Endothelial cell of umbilical vein (primary cell): ENCODE results near the gene ASZ1. TPM values are rescaled to one million over a fixed set of nuclear protein-coding genes. Genes with fewer than 3 reads are reported as not detected.

ENCODE experiments used
- BruUV-seq: library from RNA; stranded (reverse); fragments of 400-500 nt; replicated peaks from 2 replicates; lab custom pipeline; 2021; lab: Mats Ljungman, UMichigan
- CTCF ChIA-PET: fragments of 300-600, 350-600 bp; sonication (Branson Sonifier 250); formaldehyde crosslinking; loops from one replicate; lab custom pipeline; 2021; ENCODE audit warnings: antibody characterized with exemption, inconsistent platforms; lab: Charles Lee
- POLR2A ChIA-PET: fragments of 300-600, 350-600 bp; sonication (Branson Sonifier 250); formaldehyde crosslinking; loops from one replicate; lab custom pipeline; 2021; ENCODE audit warnings: antibody characterized with exemption, inconsistent platforms; lab: Charles Lee
- DNase-seq: peaks from one replicate; pipeline ENCODE4 v3.0.0-alpha.2; 2011; ENCODE audit warnings: low read depth, low spot score
- FAIRE-seq: peaks from 2 replicates; lab custom pipeline; 2011; peaks lifted over from hg19 to GRCh38; lab: Jason Lieb, UNC
- H2AFZ ChIP-seq: 2 replicates; pipeline ENCODE4 v1.6.0; 2012; ENCODE audit warnings: low read depth, low read length, control low read depth, inconsistent platforms
- H3K27ac ChIP-seq: 2 replicates; pipeline ENCODE4 v1.5.1; 2011; ENCODE audit warnings: low read depth, mild to moderate bottlenecking, control low read depth, low read length, moderate library complexity; ENCODE audit not compliant: insufficient read depth
- H3K27me3 ChIP-seq, 2 experiments: 2 replicates each; pipeline versions ENCODE4 v1.6.0 to v1.6.1; 2011; ENCODE audit warnings: low read length in 2 of 2, mixed read lengths in 1 of 2; ENCODE audit not compliant: control insufficient read depth in 2 of 2, insufficient read depth in 2 of 2
- H3K36me3 ChIP-seq, 2 experiments: 2 replicates in 1 of 2; 3 replicates in 1 of 2; pipeline ENCODE4 v1.5.1; 2011; ENCODE audit warnings: low read length in 2 of 2, mild to moderate bottlenecking in 1 of 2, moderate library complexity in 1 of 2; ENCODE audit not compliant: control insufficient read depth in 2 of 2, insufficient read depth in 2 of 2; ENCODE audit errors: extremely low read depth in 1 of 2
- H3K4me1 ChIP-seq: 3 replicates; pipeline ENCODE4 v1.5.1; 2011; ENCODE audit warnings: mild to moderate bottlenecking, low read length; ENCODE audit not compliant: control insufficient read depth, insufficient read depth; ENCODE audit errors: extremely low read depth
- H3K4me2 ChIP-seq: 2 replicates; pipeline ENCODE4 v1.6.1; 2011; ENCODE audit warnings: low read length, control low read depth, mixed read lengths; ENCODE audit not compliant: insufficient read depth
- H3K4me3 ChIP-seq, 3 experiments: fragments of 200-600 bp in 1 of 3; sonication (generic), shearing (Covaris generic) in 1 of 3; replicated peaks in 1 of 3; 2 replicates each; pipeline ENCODE4 v1.5.1; 2011 to 2016; ENCODE audit warnings: control low read depth in 3 of 3, low read length in 3 of 3, mild to moderate bottlenecking in 2 of 3, inconsistent platforms in 1 of 3, low read depth in 1 of 3, moderate library complexity in 1 of 3; ENCODE audit not compliant: insufficient read depth in 1 of 3
- H3K79me2 ChIP-seq: 2 replicates; pipeline ENCODE4 v1.6.0; 2012; ENCODE audit warnings: low read length, inconsistent platforms; ENCODE audit not compliant: control insufficient read depth, insufficient read depth
- H3K9ac ChIP-seq: replicated peaks from 2 replicates; pipeline ENCODE3; 2011; ENCODE audit warnings: low read length, control low read depth; ENCODE audit not compliant: insufficient read depth; ENCODE audit errors: extremely low read depth
- H3K9me1 ChIP-seq: replicated peaks from 3 replicates; pipeline ENCODE4 v1.6.0; 2011; ENCODE audit warnings: mild to moderate bottlenecking, low read length; ENCODE audit not compliant: control insufficient read depth, insufficient read depth; ENCODE audit errors: extremely low read depth
- H3K9me3 ChIP-seq: replicated peaks from 2 replicates; pipeline ENCODE4 v1.5.1; 2012; ENCODE audit warnings: low read length, inconsistent platforms; ENCODE audit not compliant: control insufficient read depth, insufficient read depth
- H4K20me1 ChIP-seq: replicated peaks from 2 replicates; pipeline ENCODE3; 2011; ENCODE audit warnings: mild to moderate bottlenecking, low read length; ENCODE audit not compliant: control insufficient read depth, insufficient read depth; ENCODE audit errors: extremely low read depth
- CTCF ChIP-seq, 2 donors: IDR thresholded peaks; 1 replicate in 1 of 2; 2 replicates in 1 of 2; pipeline ENCODE4 v1.5.1; 2011; ENCODE audit warnings: low read length in 2 of 2, mild to moderate bottlenecking in 2 of 2, moderate library complexity in 2 of 2, control low read depth in 1 of 2, inconsistent platforms in 1 of 2, low read depth in 1 of 2; ENCODE audit not compliant: insufficient read depth in 1 of 2; ENCODE audit errors: extremely low read depth in 1 of 2
- EZH2 ChIP-seq: IDR thresholded peaks from 2 replicates; pipeline ENCODE4 v1.6.1; 2012; ENCODE audit warnings: borderline replicate concordance, low read depth, mild to moderate bottlenecking, moderate library complexity, low read length, inconsistent platforms; ENCODE audit not compliant: severe bottlenecking
- FOS ChIP-seq: IDR thresholded peaks from 2 replicates; pipeline ENCODE4 v1.6.1; 2011; ENCODE audit warnings: mild to moderate bottlenecking, low read length, moderate library complexity, borderline replicate concordance; ENCODE audit not compliant: insufficient read depth
- GATA2 ChIP-seq: IDR thresholded peaks from 2 replicates; pipeline ENCODE4 v1.7.0; 2011; ENCODE audit warnings: low read depth, mild to moderate bottlenecking, moderate library complexity, mixed read lengths, low read length; ENCODE audit not compliant: insufficient read length, insufficient read depth
- JUN ChIP-seq: IDR thresholded peaks from 2 replicates; pipeline ENCODE4 v1.6.1; 2011; ENCODE audit warnings: borderline replicate concordance, low read depth; ENCODE audit not compliant: insufficient read length, insufficient read depth
- MAX ChIP-seq: IDR thresholded peaks from 2 replicates; pipeline ENCODE4 v1.6.1; 2011; ENCODE audit not compliant: insufficient read depth, insufficient read length
- MYC ChIP-seq: IDR thresholded peaks from one replicate; pipeline ENCODE4 v1.6.1; 2011; ENCODE audit warnings: mild to moderate bottlenecking, low read depth, low read length
- POLR2A ChIP-seq: IDR thresholded peaks from 2 replicates; pipeline ENCODE4 v1.6.1; 2012; ENCODE audit warnings: low read depth, mild to moderate bottlenecking, control low read depth, low read length
- POLR2AphosphoS5 ChIP-seq: IDR thresholded peaks from 2 replicates; pipeline ENCODE4 v1.6.1; 2012; ENCODE audit warnings: low read depth, mild to moderate bottlenecking, control low read depth, low read length, moderate library complexity; ENCODE audit not compliant: insufficient read depth
- dilution Hi-C: fragments of 300-500 bp; cut with MboI; formaldehyde crosslinking; loops from one replicate; pipeline ENCODE4 v1.15.0; 2019; ENCODE audit warnings: low sequenced_read_pairs; ENCODE audit not compliant: extremely low pct_ligation_motif_present
- intact Hi-C: fragments of 100-400 bp; cut with micrococcal nuclease; formaldehyde crosslinking; loops from one replicate; pipeline ENCODE4 v1.10.0; 2022
- polyA plus RNA-seq, 4 experiments: library from polyadenylated mRNA; depleted of rRNA in 3 of 4; stranded (reverse) in 3 of 4; unstranded in 1 of 4; fragments of >200 nt; gene quantifications; 2 replicates each; pipeline versions ENCODE4 v1.2.1 to v1.2.3, GENCODE V29; 2011 to 2012; ENCODE audit warnings: missing spikeins in 1 of 4
- total RNA-seq: library from RNA; stranded (reverse); gene quantifications from 2 replicates; pipeline ENCODE4 v1.2.3, GENCODE V29; 2021

ASZ1 gene
- total and polyA plus RNA-seq, 2 donors (not counting 3 experiments of a cell fraction or from before 2014, with no cell fraction given) = not detected

- no peak overlapping the region for H3K4me2 ChIP-seq
- no peaks in the 10 kb centered on the region for H3K4me1 ChIP-seq
- intact Hi-C loops = no loop called here
- H3K9me3 ChIP-seq = no peaks in the 10 kb centered on the region
- CTCF ChIA-PET = interaction anchor here (1.4 kb wide), 1 partner anchor 16 kb away, joined by 3 read pairs; no protein-coding TSS in a partner anchor
- TF ChIP-seq EZH2 (no peak), POLR2A (no peak), CTCF (IDR thresholded peaks at IDR 0.05; ENCODE audit: extremely low read depth in 1 of 2, insufficient read depth in 1 of 2, low read depth in 1 of 2, low read length in 2 of 2) (no peak), GATA2 (no peak), POLR2AphosphoS5 (no peak)
- BruUV-seq = no TSS peak
- no peaks in the 10 kb centered on the region for H3K27me3 ChIP-seq
- no peak overlapping the region for H3K27ac ChIP-seq
- H3K9me1 ChIP-seq = no peaks in the 10 kb centered on the region
- dilution Hi-C loops = no loop called here
- H4K20me1 ChIP-seq = no peaks in the 10 kb centered on the region
- H3K36me3 ChIP-seq = no peaks in the 10 kb centered on the region
- no peak for FAIRE-seq
- no peak overlapping the region for H2AFZ ChIP-seq
- no peak for DNase-seq
- H3K9ac ChIP-seq = no peak overlapping the region
- no peaks in the 10 kb centered on the region for H3K79me2 ChIP-seq
- POLR2A ChIA-PET = no interaction called here
- no peak overlapping the region for H3K4me3 ChIP-seq
Measured at GRCh38 chr7:117362294-117362888, 64.9 kb downstream of the ASZ1 start.

- Histone ChIP-seq H4K20me1 (no peaks in the 10 kb centered on the region), H3K4me1 (no peaks in the 10 kb centered on the region), H3K27ac (no peak overlapping the region), H2AFZ (no peak overlapping the region), H3K4me2 (no peak overlapping the region), H3K27me3 (peaks cover 2 to 10% of the 10 kb centered on the region in 2 experiments), H3K36me3 (no peaks in the 10 kb centered on the region), H3K9ac (no peak overlapping the region), H3K79me2 (no peaks in the 10 kb centered on the region), H3K9me1 (no peaks in the 10 kb centered on the region), H3K4me3 (no peak overlapping the region), H3K9me3 (no peaks in the 10 kb centered on the region)
- BruUV-seq = no TSS peak
- no peak for TF ChIP-seq CTCF (IDR thresholded peaks at IDR 0.05; ENCODE audit: extremely low read depth in 1 of 2, insufficient read depth in 1 of 2, low read depth in 1 of 2, low read length in 2 of 2)
- no peak for TF ChIP-seq MAX
- no peak for TF ChIP-seq GATA2
- no peak for TF ChIP-seq POLR2A
- no peak for TF ChIP-seq JUN
- TF ChIP-seq FOS = no peak
- no peak for TF ChIP-seq POLR2AphosphoS5
- TF ChIP-seq MYC = no peak
- no peak for TF ChIP-seq EZH2
- DNase-seq (no peak), FAIRE-seq (no peak)
- intact Hi-C loops (no loop called here), dilution Hi-C loops (no loop called here)
- ChIA-PET CTCF (no interaction called here), POLR2A (no interaction called here)
Measured at GRCh38 chr7:117350027-117350426, 77.3 kb downstream of the ASZ1 start.
